ENCODE data around the gene CTPS1. TPM values are rescaled to one million over a fixed set of nuclear protein-coding genes. Genes with fewer than 3 reads are reported as not detected.
A peak's percentile ranks its signal among the peaks of the same experiment; 100 is the strongest.

Gene CTPS1
- total RNA-seq, 1 experiment from 2014 or later, result 139 TPM

DNA sequence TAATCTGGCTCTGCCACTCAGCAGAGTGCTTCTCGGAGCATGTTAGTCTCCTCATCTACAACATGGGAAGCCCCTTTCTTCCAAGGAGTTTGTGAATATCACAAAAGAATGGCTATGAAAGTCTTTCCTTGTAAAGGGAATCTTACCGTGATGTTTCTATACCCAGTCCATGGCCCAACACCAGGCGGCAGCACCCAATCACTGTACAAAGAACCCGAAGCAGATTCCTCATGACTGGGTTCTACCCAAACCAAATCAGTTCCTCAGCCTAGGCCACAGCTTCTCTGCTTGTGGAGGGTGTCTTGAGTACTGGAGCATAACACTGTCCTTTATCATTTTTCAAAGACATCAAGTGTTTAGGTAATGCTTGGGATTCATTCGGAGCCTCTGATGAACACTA, 58.6 kb downstream of the CTPS1 start:
- Histone ChIP-seq H3K4me1 (ENCODE audit: insufficient read depth, low read length, poor library complexity, severe bottlenecking) (no peaks in the 10 kb centered on the region), H3K36me3 (ENCODE audit: insufficient read depth, low read length, poor library complexity, severe bottlenecking) (peaks cover 39% of the 10 kb centered on the region), H3K27me3 (replicated peaks; ENCODE audit: insufficient read depth, low read depth, low read length, poor library complexity) (no peaks in the 10 kb centered on the region), H3K4me3 (ENCODE audit: low read depth, low read length, poor library complexity, severe bottlenecking) (no peak overlapping the region), H3K9me3 (ENCODE audit: low read depth, low read length, poor library complexity, severe bottlenecking) (no peaks in the 10 kb centered on the region), H3K27ac (ENCODE audit: low read depth, low read length, poor library complexity, severe bottlenecking) (no peak overlapping the region)
- intact Hi-C loops (cut with micrococcal nuclease; ENCODE audit: unreplicated experiment), result no loop called here
- CTCF ChIA-PET, result no interaction called here
- TF ChIP-seq, protein P1, sequence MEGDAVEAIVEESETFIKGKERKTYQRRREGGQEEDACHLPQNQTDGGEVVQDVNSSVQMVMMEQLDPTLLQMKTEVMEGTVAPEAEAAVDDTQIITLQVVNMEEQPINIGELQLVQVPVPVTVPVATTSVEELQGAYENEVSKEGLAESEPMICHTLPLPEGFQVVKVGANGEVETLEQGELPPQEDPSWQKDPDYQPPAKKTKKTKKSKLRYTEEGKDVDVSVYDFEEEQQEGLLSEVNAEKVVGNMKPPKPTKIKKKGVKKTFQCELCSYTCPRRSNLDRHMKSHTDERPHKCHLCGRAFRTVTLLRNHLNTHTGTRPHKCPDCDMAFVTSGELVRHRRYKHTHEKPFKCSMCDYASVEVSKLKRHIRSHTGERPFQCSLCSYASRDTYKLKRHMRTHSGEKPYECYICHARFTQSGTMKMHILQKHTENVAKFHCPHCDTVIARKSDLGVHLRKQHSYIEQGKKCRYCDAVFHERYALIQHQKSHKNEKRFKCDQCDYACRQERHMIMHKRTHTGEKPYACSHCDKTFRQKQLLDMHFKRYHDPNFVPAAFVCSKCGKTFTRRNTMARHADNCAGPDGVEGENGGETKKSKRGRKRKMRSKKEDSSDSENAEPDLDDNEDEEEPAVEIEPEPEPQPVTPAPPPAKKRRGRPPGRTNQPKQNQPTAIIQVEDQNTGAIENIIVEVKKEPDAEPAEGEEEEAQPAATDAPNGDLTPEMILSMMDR (conservative IDR thresholded peaks at IDR 0.05; ENCODE audit: low read depth, low read length), result peak; percentile 33
- TF ChIP-seq EZH2 (IDR thresholded peaks at IDR 0.05; ENCODE audit: borderline replicate concordance, low read depth, low read length, poor library complexity, severe bottlenecking), result no peak
- DNase-seq (ENCODE audit: low spot score), result no peak
- POLR2A ChIA-PET (ENCODE audit: low non-redundant PET), result no interaction called here
- no TSS peak for BruUV-seq (replicated peaks)

DNA sequence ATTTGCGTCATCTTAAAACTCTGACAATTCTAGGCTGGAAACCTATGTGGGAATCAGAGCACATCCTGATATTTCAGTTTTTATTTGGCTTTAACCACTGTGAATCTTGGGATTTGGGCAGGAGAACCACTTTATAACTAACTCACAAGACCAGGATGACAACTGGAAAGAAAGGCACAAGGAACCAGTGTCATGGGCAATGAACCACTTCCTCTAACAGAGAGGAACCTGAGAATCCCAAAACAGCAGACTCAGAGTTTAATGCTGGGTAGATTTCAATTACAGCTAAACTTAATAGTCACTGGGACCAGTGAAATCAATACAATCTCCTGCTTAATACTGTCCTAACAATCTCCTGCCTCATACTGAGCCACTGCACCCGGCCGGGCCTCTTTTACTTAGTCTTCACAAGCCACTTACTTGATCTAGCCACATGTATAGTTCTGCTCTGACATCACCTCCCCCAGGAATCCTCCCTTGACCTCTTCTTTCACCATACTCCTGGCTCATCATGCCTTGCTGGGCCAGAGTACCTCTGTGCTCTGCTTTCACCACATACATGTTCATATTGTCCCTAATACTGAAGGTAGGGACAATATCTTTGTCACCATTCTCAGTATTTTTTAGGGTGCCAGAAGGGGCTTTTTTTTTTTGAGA, 62.2 kb downstream of the CTPS1 start:
- H3K9me3 ChIP-seq (ENCODE audit: low read depth, low read length, poor library complexity, severe bottlenecking), result no peaks in the 10 kb centered on the region
- H3K36me3 ChIP-seq (ENCODE audit: insufficient read depth, low read length, poor library complexity, severe bottlenecking), result peaks cover 28% of the 10 kb centered on the region
- no peak for DNase-seq (ENCODE audit: low spot score)
- no TSS peak for BruUV-seq (replicated peaks)
- no peak overlapping the region for H3K4me3 ChIP-seq (ENCODE audit: low read depth, low read length, poor library complexity, severe bottlenecking)
- H3K4me1 ChIP-seq (ENCODE audit: insufficient read depth, low read length, poor library complexity, severe bottlenecking), result peaks cover 17% of the 10 kb centered on the region
- intact Hi-C loops (cut with micrococcal nuclease; ENCODE audit: unreplicated experiment), result no loop called here
- H3K27ac ChIP-seq (ENCODE audit: low read depth, low read length, poor library complexity, severe bottlenecking), result no peak overlapping the region
- no peaks in the 10 kb centered on the region for H3K27me3 ChIP-seq (replicated peaks; ENCODE audit: insufficient read depth, low read depth, low read length, poor library complexity)
- ChIA-PET POLR2A (ENCODE audit: low non-redundant PET) (no interaction called here), CTCF (no interaction called here)
- no peak for TF ChIP-seq EZH2 (IDR thresholded peaks at IDR 0.05; ENCODE audit: borderline replicate concordance, low read depth, low read length, poor library complexity, severe bottlenecking)

DNA sequence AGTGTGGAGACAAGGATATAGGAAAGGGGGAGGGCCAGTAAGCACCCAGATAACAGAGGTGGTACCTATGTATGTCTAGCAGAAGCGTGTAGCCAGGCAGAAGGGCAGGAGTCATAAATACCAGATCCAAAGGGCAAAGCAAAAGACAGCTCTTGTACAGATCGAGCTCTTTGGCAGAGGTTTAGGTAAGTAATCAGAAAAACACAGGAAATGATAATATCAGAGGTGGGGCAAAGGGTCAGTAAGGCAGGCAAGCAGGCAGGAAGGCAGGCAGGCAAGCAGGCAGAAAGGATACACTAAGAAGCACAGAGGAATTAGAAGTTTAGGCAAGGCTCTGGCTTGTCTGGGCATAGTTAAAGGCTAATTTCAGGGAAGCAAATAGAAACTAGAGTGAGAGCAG, 64.7 kb downstream of the CTPS1 start:
- H3K27ac ChIP-seq (ENCODE audit: low read depth, low read length, poor library complexity, severe bottlenecking), result no peak overlapping the region
- TF ChIP-seq, protein P1 (conservative IDR thresholded peaks at IDR 0.05; ENCODE audit: low read depth, low read length), result no peak
- no peak for TF ChIP-seq EZH2 (IDR thresholded peaks at IDR 0.05; ENCODE audit: borderline replicate concordance, low read depth, low read length, poor library complexity, severe bottlenecking)
- no peak overlapping the region for H3K4me3 ChIP-seq (ENCODE audit: low read depth, low read length, poor library complexity, severe bottlenecking)
- H3K9me3 ChIP-seq (ENCODE audit: low read depth, low read length, poor library complexity, severe bottlenecking), result no peaks in the 10 kb centered on the region
- ChIA-PET CTCF (no interaction called here), POLR2A (ENCODE audit: low non-redundant PET) (no interaction called here)
- intact Hi-C loops (cut with micrococcal nuclease; ENCODE audit: unreplicated experiment), result no loop called here
- H3K4me1 ChIP-seq (ENCODE audit: insufficient read depth, low read length, poor library complexity, severe bottlenecking), result peaks cover 17% of the 10 kb centered on the region
- H3K36me3 ChIP-seq (ENCODE audit: insufficient read depth, low read length, poor library complexity, severe bottlenecking), result peaks cover 20% of the 10 kb centered on the region
- H3K27me3 ChIP-seq (replicated peaks; ENCODE audit: insufficient read depth, low read depth, low read length, poor library complexity), result no peaks in the 10 kb centered on the region
- BruUV-seq (replicated peaks), result no TSS peak
- no peak for DNase-seq (ENCODE audit: low spot score)

DNA sequence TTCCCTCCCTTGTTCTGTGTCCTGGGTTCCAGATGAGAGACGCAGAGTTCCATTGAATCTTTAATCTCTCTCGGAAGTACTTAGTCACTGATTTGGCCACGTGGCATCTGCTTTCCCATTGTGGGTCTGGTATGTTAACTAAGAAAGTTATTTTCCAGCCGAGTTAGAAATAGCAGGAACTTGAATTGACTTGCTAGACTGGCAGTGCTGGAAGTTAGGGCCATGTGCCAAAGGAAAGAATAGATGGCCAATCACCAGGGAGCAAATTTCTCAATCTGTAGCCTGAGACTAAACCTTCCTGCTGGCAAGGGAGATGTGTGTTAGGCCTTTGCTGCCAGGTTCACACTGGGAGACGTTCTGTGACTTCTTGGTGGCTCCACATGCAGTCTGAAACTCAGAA, 66.2 kb downstream of the CTPS1 start:
- intact Hi-C loops (cut with micrococcal nuclease; ENCODE audit: unreplicated experiment), result no loop called here
- Histone ChIP-seq H3K27ac (ENCODE audit: low read depth, low read length, poor library complexity, severe bottlenecking) (peak overlapping the region; percentile 49), H3K27me3 (replicated peaks; ENCODE audit: insufficient read depth, low read depth, low read length, poor library complexity) (no peaks in the 10 kb centered on the region), H3K4me1 (ENCODE audit: insufficient read depth, low read length, poor library complexity, severe bottlenecking) (peaks cover 17% of the 10 kb centered on the region), H3K4me3 (ENCODE audit: low read depth, low read length, poor library complexity, severe bottlenecking) (no peak overlapping the region), H3K9me3 (ENCODE audit: low read depth, low read length, poor library complexity, severe bottlenecking) (no peaks in the 10 kb centered on the region), H3K36me3 (ENCODE audit: insufficient read depth, low read length, poor library complexity, severe bottlenecking) (peaks cover 20% of the 10 kb centered on the region)
- POLR2A ChIA-PET (ENCODE audit: low non-redundant PET), result no interaction called here
- CTCF ChIA-PET, result no interaction called here
- TF ChIP-seq EZH2 (IDR thresholded peaks at IDR 0.05; ENCODE audit: borderline replicate concordance, low read depth, low read length, poor library complexity, severe bottlenecking), result no peak
- TF ChIP-seq, protein P1 (conservative IDR thresholded peaks at IDR 0.05; ENCODE audit: low read depth, low read length), result no peak
- no TSS peak for BruUV-seq (replicated peaks)
- peak; percentile 87 for DNase-seq (ENCODE audit: low spot score)
